Activated CD4-positive, alpha-beta T cell treated with anti-CD3 and anti-CD28 coated beads, Interleukin-2, amount 10 ng/mL, durations not matched to agents 7 days and 5 days (primary cell): ENCODE results near the gene SCN1B. TPM values are rescaled to one million over a fixed set of nuclear protein-coding genes. Genes with fewer than 3 reads are reported as not detected.
A peak's percentile ranks its signal among the peaks of the same experiment; 100 is the strongest.
"Not testable (repeated sequence)": the region's sequence is repeated elsewhere in the genome, so short reads cannot be mapped to it uniquely, and the experiment has no call there.

ENCODE experiments used
- CTCF ChIA-PET: fragments of 350-600 bp; sonication (Branson Sonifier 250); formaldehyde crosslinking; loops from one replicate; lab custom pipeline; 2021; ENCODE audit warnings: antibody characterized with exemption; lab: Charles Lee
- POLR2A ChIA-PET: fragments of 350-600 bp; sonication (Branson Sonifier 250); formaldehyde crosslinking; loops from one replicate; lab custom pipeline; 2021; ENCODE audit warnings: antibody characterized with exemption; lab: Charles Lee
- DNase-seq: peaks from one replicate; pipeline ENCODE4 v3.0.0-alpha.2; 2020
- H3K27ac Mint-ChIP-seq: one replicate; pipeline ENCODE4 v1.8.0; 2021; ENCODE audit warnings: mild to moderate bottlenecking, moderate library complexity, mixed read lengths
- H3K27me3 Mint-ChIP-seq: one replicate; pipeline ENCODE4 v1.8.0; 2021; ENCODE audit warnings: mixed read lengths
- H3K36me3 Mint-ChIP-seq: one replicate; pipeline ENCODE4 v1.8.0; 2021; ENCODE audit warnings: low read depth, mixed read lengths
- H3K4me1 Mint-ChIP-seq: one replicate; pipeline ENCODE4 v1.8.0; 2021; ENCODE audit warnings: mixed read lengths
- H3K4me3 Mint-ChIP-seq: one replicate; pipeline ENCODE4 v1.8.0; 2021; ENCODE audit warnings: mild to moderate bottlenecking, moderate library complexity, mixed read lengths
- H3K9me3 Mint-ChIP-seq: one replicate; pipeline ENCODE4 v1.8.0; 2021; ENCODE audit warnings: mixed read lengths
- total RNA-seq, 2 experiments: library from RNA; stranded (reverse); gene quantifications; one replicate each; pipeline ENCODE4 v1.2.3, GENCODE V29; 2021

The SCN1B gene
- total RNA-seq, 2 experiments from 2014 or later: 0.50 to 0.97 TPM

GRCh38 chr19:35005256-35005977 lies 24.9 kb upstream of the SCN1B start:
- H3K27ac Mint-ChIP-seq: no peak overlapping the region

GRCh38 chr19:35006007-35006341 lies 24.3 kb upstream of the SCN1B start:
- CTCF ChIA-PET: interaction anchor here (0.5 kb wide), 1 partner anchor 140 kb away, joined by 3 read pairs; no protein-coding TSS in a partner anchor
- H3K27me3 Mint-ChIP-seq, H3K4me3 Mint-ChIP-seq, DNase-seq, POLR2A ChIA-PET, H3K9me3 Mint-ChIP-seq: not testable (repeated sequence)
- Mint-ChIP-seq H3K27ac (peak overlapping the region; percentile 9), H3K4me1 (peaks cover 57% of the 10 kb centered on the region), H3K36me3 (peaks cover 46% of the 10 kb centered on the region)

More at GRCh38 chr19:35005256-35005977, 24.9 kb upstream of the SCN1B start:
- Mint-ChIP-seq H3K4me1 (peaks cover 51% of the 10 kb centered on the region), H3K4me3 (no peak overlapping the region), H3K27me3 (no peaks in the 10 kb centered on the region), H3K9me3 (no peaks in the 10 kb centered on the region), H3K36me3 (peaks cover 44% of the 10 kb centered on the region)
- no peak for DNase-seq
- CTCF ChIA-PET: interaction anchor here (0.5 kb wide), 1 partner anchor 140 kb away, joined by 3 read pairs; no protein-coding TSS in a partner anchor
- POLR2A ChIA-PET: no interaction called here

GRCh38 chr19:35006342-35006998 lies 23.8 kb upstream of the SCN1B start:
- POLR2A ChIA-PET: no interaction called here
- Mint-ChIP-seq H3K27me3 (no peaks in the 10 kb centered on the region), H3K9me3 (no peaks in the 10 kb centered on the region), H3K36me3 (peaks cover 46% of the 10 kb centered on the region), H3K4me1 (peaks cover 59% of the 10 kb centered on the region), H3K27ac (no peak overlapping the region), H3K4me3 (no peak overlapping the region)
- CTCF ChIA-PET: interaction anchor here (0.5 to 0.6 kb wide), 2 partner anchors 139 to 1068 kb away, joined by 3 read pairs; no protein-coding TSS in a partner anchor
- DNase-seq: no peak

- no peak overlapping the region for H3K27ac Mint-ChIP-seq
- H3K27me3 Mint-ChIP-seq: no peaks in the 10 kb centered on the region
- POLR2A ChIA-PET: no interaction called here
- peaks cover 61% of the 10 kb centered on the region for H3K4me1 Mint-ChIP-seq
- CTCF ChIA-PET: no interaction called here
- peaks cover 44% of the 10 kb centered on the region for H3K36me3 Mint-ChIP-seq
- H3K4me3 Mint-ChIP-seq: no peak overlapping the region
- H3K9me3 Mint-ChIP-seq: no peaks in the 10 kb centered on the region
- DNase-seq: no peak
Measured at GRCh38 chr19:35006999-35007365, 23.3 kb upstream of the SCN1B start.

- H3K4me3 Mint-ChIP-seq, CTCF ChIA-PET, H3K9me3 Mint-ChIP-seq, DNase-seq, H3K27ac Mint-ChIP-seq, POLR2A ChIA-PET, H3K27me3 Mint-ChIP-seq: not testable (repeated sequence)
- H3K36me3 Mint-ChIP-seq: peaks cover 43% of the 10 kb centered on the region
- peaks cover 61% of the 10 kb centered on the region for H3K4me1 Mint-ChIP-seq
Measured at GRCh38 chr19:35007427-35007826, 22.8 kb upstream of the SCN1B start.

GRCh38 chr19:35008891-35009341 lies 21.4 kb upstream of the SCN1B start:
- H3K4me1 Mint-ChIP-seq: peaks cover 61% of the 10 kb centered on the region
- H3K4me3 Mint-ChIP-seq: no peak overlapping the region
- no peak for DNase-seq
- H3K27me3 Mint-ChIP-seq: no peaks in the 10 kb centered on the region
- no peak overlapping the region for H3K27ac Mint-ChIP-seq
- no peaks in the 10 kb centered on the region for H3K9me3 Mint-ChIP-seq
- POLR2A ChIA-PET: no interaction called here
- H3K36me3 Mint-ChIP-seq: peaks cover 48% of the 10 kb centered on the region
- CTCF ChIA-PET: interaction anchor here (1.3 kb wide), 1 partner anchor 41 kb away, joined by 3 read pairs; no protein-coding TSS in a partner anchor

DNA sequence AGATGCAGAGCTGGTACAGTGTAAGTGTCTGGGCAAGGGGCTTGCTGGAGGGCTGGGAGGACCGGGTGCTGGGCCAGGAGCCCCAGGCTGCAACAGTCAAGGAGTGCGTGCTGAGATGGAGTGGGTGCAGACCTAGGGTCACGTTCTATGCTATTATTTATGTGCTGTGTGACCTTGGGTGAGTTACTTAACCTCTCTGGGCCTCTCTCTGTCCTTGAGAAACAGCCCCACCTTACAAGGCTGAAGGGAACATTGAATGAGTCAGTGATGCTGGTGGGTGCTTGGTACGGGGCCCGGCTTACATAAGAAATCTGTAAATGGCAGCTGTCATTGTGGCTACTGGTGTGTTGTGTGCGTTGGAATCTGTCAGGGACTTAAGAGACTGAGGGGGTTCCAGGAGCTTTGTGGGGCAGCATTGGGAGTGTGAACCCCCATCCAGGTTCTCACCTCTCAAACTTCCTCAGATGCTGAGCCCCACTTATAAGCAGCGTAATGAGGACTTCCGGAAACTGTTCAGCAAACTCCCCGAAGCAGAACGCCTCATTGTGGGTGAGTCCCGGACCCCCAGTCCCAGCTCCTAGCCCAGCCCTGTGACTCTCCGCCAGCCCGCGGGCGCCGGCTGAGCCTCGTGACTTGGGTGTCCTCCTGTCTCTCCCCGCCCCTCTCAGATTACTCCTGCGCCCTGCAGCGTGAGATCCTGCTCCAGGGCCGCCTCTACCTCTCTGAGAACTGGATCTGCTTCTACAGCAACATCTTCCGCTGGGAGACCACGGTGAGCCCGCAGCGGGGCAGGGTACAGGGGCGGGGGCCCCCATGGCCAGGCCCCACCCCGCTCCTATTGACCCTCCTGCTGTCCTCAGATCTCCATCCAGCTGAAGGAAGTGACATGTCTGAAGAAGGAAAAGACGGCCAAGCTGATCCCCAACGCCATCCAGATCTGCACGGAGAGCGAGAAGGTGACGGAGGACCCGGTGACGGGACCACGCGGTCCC lies 20.6 kb upstream of the SCN1B start:
- Mint-ChIP-seq H3K27me3 (no peaks in the 10 kb centered on the region), H3K9me3 (no peaks in the 10 kb centered on the region), H3K4me1 (peaks cover 62% of the 10 kb centered on the region), H3K4me3 (no peak overlapping the region), H3K36me3 (peaks cover 49% of the 10 kb centered on the region), H3K27ac (peak overlapping the region; percentile 34)
- ChIA-PET POLR2A (no interaction called here), CTCF (interaction anchor here (1.3 kb wide), 1 partner anchor 42 kb away, joined by 3 read pairs; no protein-coding TSS in a partner anchor)
- no peak for DNase-seq

GRCh38 chr19:35011091-35011689 lies 19.1 kb upstream of the SCN1B start:
- peak overlapping the region; percentile 71 for H3K27ac Mint-ChIP-seq
- peaks cover 59% of the 10 kb centered on the region for H3K36me3 Mint-ChIP-seq
- no peak overlapping the region for H3K4me3 Mint-ChIP-seq
- H3K27me3 Mint-ChIP-seq: no peaks in the 10 kb centered on the region
- POLR2A ChIA-PET: no interaction called here
- no peak for DNase-seq
- H3K9me3 Mint-ChIP-seq: no peaks in the 10 kb centered on the region
- H3K4me1 Mint-ChIP-seq: peaks cover 67% of the 10 kb centered on the region
- CTCF ChIA-PET: no interaction called here

DNA sequence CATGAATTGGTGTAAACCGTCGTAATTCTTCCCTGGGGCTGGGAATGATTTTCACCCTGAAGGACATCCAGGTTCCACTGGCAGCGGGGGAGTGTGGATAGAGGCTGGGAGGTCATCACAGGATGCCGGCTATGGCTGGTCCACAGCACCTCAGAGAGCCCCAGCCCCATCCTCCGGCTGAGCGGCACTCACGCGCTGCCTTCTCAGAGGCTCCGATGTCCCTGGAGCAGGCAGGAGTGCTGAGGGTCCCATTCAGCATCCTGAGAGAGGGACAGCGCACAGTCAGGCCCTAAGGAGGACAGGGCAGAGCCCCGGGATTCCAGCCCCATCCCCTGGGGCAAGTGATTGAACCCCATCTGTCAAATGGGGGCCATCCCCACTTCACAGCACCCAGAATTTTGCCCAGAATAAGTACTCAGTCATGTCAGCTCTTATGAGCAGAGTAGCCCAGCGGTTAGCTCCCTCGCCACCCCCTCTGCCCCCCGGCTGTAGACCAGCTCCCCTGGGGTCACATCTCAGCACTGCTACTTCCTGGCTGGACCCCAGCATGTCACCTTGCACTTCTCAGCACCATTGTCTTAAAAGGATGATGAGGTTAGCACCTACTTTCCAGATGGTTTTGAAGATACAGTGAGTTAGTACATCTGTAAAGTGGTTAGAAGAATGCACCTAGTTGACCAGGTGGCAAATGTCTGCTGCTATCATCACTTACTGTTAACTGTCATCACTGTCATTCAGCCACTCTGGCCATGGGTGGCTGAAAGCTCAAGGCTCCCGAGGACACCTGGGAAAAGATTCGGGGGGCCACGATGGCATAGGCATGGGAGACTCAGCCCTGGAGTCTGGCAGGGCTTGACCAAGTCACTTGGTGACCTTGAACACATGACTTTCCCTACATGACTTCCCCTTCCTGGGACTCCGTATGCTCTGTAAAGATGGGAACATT lies 18.3 kb upstream of the SCN1B start:
- POLR2A ChIA-PET: no interaction called here
- Mint-ChIP-seq H3K36me3 (peaks cover 55% of the 10 kb centered on the region), H3K27ac (peak overlapping the region; percentile 73), H3K27me3 (no peaks in the 10 kb centered on the region), H3K4me3 (no peak overlapping the region), H3K4me1 (peaks cover 64% of the 10 kb centered on the region), H3K9me3 (no peaks in the 10 kb centered on the region)
- no peak for DNase-seq
- CTCF ChIA-PET: interaction anchor here (1.2 to 3.4 kb wide), 5 partner anchors 9 to 32 kb away, joined by 3 to 18 read pairs (median 4); partner anchors contain the start of gene GRAMD1A

GRCh38 chr19:35013041-35013819 lies 17.0 kb upstream of the SCN1B start:
- POLR2A ChIA-PET: no interaction called here
- H3K4me1 Mint-ChIP-seq: peaks cover 69% of the 10 kb centered on the region
- H3K9me3 Mint-ChIP-seq: no peaks in the 10 kb centered on the region
- CTCF ChIA-PET: interaction anchor here (0.9 to 3.4 kb wide), 7 partner anchors 8 to 70 kb away, joined by 3 to 18 read pairs (median 4); partner anchors contain the start of gene GRAMD1A
- H3K27me3 Mint-ChIP-seq: no peaks in the 10 kb centered on the region
- H3K4me3 Mint-ChIP-seq: peak overlapping the region; percentile 50
- peak; percentile 75 for DNase-seq
- H3K27ac Mint-ChIP-seq: peak overlapping the region; percentile 86
- H3K36me3 Mint-ChIP-seq: peaks cover 63% of the 10 kb centered on the region
